Keratinocyte (primary cell): ENCODE measurements around the gene MED16. TPM values are rescaled to one million over a fixed set of nuclear protein-coding genes. Genes with fewer than 3 reads are reported as not detected.
A peak's percentile ranks its signal among the peaks of the same experiment; 100 is the strongest.

ENCODE experiments used
- DNase-seq: peaks from one replicate; pipeline ENCODE4 v3.0.0-alpha.2; 2011; ENCODE audit warnings: low read depth, missing footprints, low spot score
- FAIRE-seq: peaks from 2 replicates; lab custom pipeline; 2011; peaks lifted over from hg19 to GRCh38; lab: Jason Lieb, UNC
- H2AFZ ChIP-seq: 2 replicates; pipeline ENCODE4 v1.6.0; 2012; ENCODE audit warnings: low read length, control low read depth, inconsistent platforms; ENCODE audit not compliant: control insufficient read depth
- H3K27ac ChIP-seq: 2 replicates; pipeline ENCODE4 v1.5.1; 2011; ENCODE audit warnings: low read length; ENCODE audit not compliant: control insufficient read depth, insufficient read depth
- H3K27me3 ChIP-seq: 3 replicates; pipeline ENCODE4 v1.6.0; 2011; ENCODE audit warnings: low read length; ENCODE audit not compliant: control insufficient read depth, insufficient read depth; ENCODE audit errors: extremely low read depth
- H3K36me3 ChIP-seq, 2 experiments: 2 replicates in 1 of 2; 3 replicates in 1 of 2; pipeline ENCODE4 v1.5.1; 2011; ENCODE audit warnings: low read length in 2 of 2, mild to moderate bottlenecking in 1 of 2; ENCODE audit not compliant: control insufficient read depth in 2 of 2, insufficient read depth in 2 of 2; ENCODE audit errors: extremely low read depth in 1 of 2
- H3K4me1 ChIP-seq: 3 replicates; pipeline ENCODE4 v1.5.1; 2011; ENCODE audit warnings: low read length; ENCODE audit not compliant: control insufficient read depth, insufficient read depth; ENCODE audit errors: extremely low read depth
- H3K4me2 ChIP-seq: 3 replicates; pipeline ENCODE4 v1.6.0; 2011; ENCODE audit warnings: low read depth, low read length; ENCODE audit not compliant: control insufficient read depth, insufficient read depth; ENCODE audit errors: extremely low read depth
- H3K4me3 ChIP-seq, 3 experiments: fragments of 200-600 bp in 1 of 3; sonication (generic) in 1 of 3; 2 replicates in 2 of 3; 3 replicates in 1 of 3; pipeline ENCODE4 v1.5.1; 2011 to 2016; ENCODE audit warnings: low read length in 3 of 3, mild to moderate bottlenecking in 3 of 3, control low read depth in 2 of 3, inconsistent platforms in 1 of 3, low read depth in 1 of 3, mixed read lengths in 1 of 3, mixed run types in 1 of 3, moderate library complexity in 1 of 3; ENCODE audit not compliant: control insufficient read depth in 2 of 3, insufficient read depth in 2 of 3; ENCODE audit errors: extremely low read depth in 1 of 3
- H3K79me2 ChIP-seq: 2 replicates; pipeline ENCODE4 v1.6.0; 2012; ENCODE audit warnings: low read length; ENCODE audit not compliant: control insufficient read depth, insufficient read depth
- H3K9ac ChIP-seq: 3 replicates; pipeline ENCODE4 v1.6.0; 2011; ENCODE audit warnings: low read length; ENCODE audit not compliant: control insufficient read depth, insufficient read depth; ENCODE audit errors: extremely low read depth
- H3K9me1 ChIP-seq: 3 replicates; pipeline ENCODE4 v1.6.0; 2011; ENCODE audit warnings: low read length; ENCODE audit not compliant: control insufficient read depth, insufficient read depth; ENCODE audit errors: extremely low read depth
- H3K9me3 ChIP-seq: 2 replicates; pipeline ENCODE4 v1.5.1; 2012; ENCODE audit warnings: low read depth, low read length; ENCODE audit not compliant: control insufficient read depth
- H4K20me1 ChIP-seq: 3 replicates; pipeline ENCODE4 v1.6.0; 2011; ENCODE audit warnings: low read length; ENCODE audit not compliant: control insufficient read depth, insufficient read depth; ENCODE audit errors: extremely low read depth
- EZH2 ChIP-seq: IDR thresholded peaks from one replicate; pipeline ENCODE4 v1.6.1; 2012; ENCODE audit warnings: inconsistent platforms, mild to moderate bottlenecking, low read length, moderate library complexity
- dilution Hi-C: fragments of 300-500 bp; cut with MboI; formaldehyde crosslinking; loops from one replicate; pipeline ENCODE4 v1.7.0; 2020; ENCODE audit warnings: low sequenced_read_pairs; ENCODE audit not compliant: extremely low pct_ligation_motif_present
- polyA plus RNA-seq, 5 experiments: library from polyadenylated mRNA; depleted of rRNA in 3 of 5; stranded (reverse) in 3 of 5; stranded (forward) in 1 of 5; unstranded in 1 of 5; fragments of >200 nt; gene quantifications; 1 replicate in 1 of 5; 2 replicates in 3 of 5; 3 replicates in 1 of 5; pipeline versions ENCODE4 v1.2.1 to v1.2.3, GENCODE V29; 2011 to 2012; ENCODE audit warnings: missing spikeins in 2 of 5, low read depth in 1 of 5, low replicate concordance in 1 of 5
- TF ChIP-seq, protein P1 (sequence below), 3 experiments: IDR thresholded peaks in 1 of 3; conservative IDR thresholded peaks in 1 of 3; optimal IDR thresholded peaks in 1 of 3; 2 replicates in 2 of 3; 3 replicates in 1 of 3; pipeline versions ENCODE3 to v1.5.1; 2011; ENCODE audit warnings: low read length in 3 of 3, mild to moderate bottlenecking in 3 of 3, moderate library complexity in 2 of 3, control low read depth in 1 of 3, inconsistent platforms in 1 of 3; ENCODE audit not compliant: insufficient read depth in 2 of 3; ENCODE audit errors: extremely low read depth in 1 of 3

The MED16 gene
- polyA plus RNA-seq, 1 donor (not counting 4 experiments of a cell fraction or from before 2014, with no cell fraction given) = 9.7 TPM

DNA sequence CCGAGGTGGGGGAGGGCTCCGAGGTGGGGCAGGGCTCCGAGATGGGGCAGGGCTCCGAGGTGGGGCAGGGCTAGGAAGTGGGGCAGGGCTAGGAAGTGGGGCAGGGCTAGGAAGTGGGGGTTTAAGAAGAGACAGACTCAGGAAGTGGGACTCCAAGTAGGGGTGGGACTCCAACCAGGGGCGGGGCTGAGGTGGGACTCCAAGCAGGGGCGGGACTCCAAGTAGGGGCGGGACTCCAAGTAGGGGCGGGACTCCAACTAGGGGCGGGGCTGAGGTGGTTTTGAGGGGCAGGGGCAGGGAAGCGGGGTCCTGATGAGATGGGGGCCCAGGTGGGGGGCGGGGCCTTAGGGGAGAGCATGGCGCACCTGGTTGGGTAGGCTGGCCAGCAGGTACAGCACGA lies 19.9 kb downstream of the MED16 start:
- H3K27ac ChIP-seq = no peak overlapping the region
- peak; percentile 86 for DNase-seq
- no peaks in the 10 kb centered on the region for H3K79me2 ChIP-seq
- H3K9me3 ChIP-seq = no peaks in the 10 kb centered on the region
- dilution Hi-C loops = no loop called here
- H3K36me3 ChIP-seq = peaks cover 15 to 30% of the 10 kb centered on the region in 2 experiments
- H3K9me1 ChIP-seq = no peaks in the 10 kb centered on the region
- TF ChIP-seq EZH2 = no peak
- TF ChIP-seq, protein P1, sequence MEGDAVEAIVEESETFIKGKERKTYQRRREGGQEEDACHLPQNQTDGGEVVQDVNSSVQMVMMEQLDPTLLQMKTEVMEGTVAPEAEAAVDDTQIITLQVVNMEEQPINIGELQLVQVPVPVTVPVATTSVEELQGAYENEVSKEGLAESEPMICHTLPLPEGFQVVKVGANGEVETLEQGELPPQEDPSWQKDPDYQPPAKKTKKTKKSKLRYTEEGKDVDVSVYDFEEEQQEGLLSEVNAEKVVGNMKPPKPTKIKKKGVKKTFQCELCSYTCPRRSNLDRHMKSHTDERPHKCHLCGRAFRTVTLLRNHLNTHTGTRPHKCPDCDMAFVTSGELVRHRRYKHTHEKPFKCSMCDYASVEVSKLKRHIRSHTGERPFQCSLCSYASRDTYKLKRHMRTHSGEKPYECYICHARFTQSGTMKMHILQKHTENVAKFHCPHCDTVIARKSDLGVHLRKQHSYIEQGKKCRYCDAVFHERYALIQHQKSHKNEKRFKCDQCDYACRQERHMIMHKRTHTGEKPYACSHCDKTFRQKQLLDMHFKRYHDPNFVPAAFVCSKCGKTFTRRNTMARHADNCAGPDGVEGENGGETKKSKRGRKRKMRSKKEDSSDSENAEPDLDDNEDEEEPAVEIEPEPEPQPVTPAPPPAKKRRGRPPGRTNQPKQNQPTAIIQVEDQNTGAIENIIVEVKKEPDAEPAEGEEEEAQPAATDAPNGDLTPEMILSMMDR (optimal IDR thresholded peaks at IDR 0.05 in 1 of 3, IDR thresholded peaks at IDR 0.05 in 1 of 3, conservative IDR thresholded peaks at IDR 0.05 in 1 of 3; ENCODE audit: extremely low read depth in 1 of 3, insufficient read depth in 2 of 3, low read length in 3 of 3) = no peak
- H3K9ac ChIP-seq = no peak overlapping the region
- FAIRE-seq = no peak
- no peak overlapping the region for H3K4me3 ChIP-seq
- H3K4me2 ChIP-seq = no peak overlapping the region
- no peaks in the 10 kb centered on the region for H4K20me1 ChIP-seq
- no peaks in the 10 kb centered on the region for H3K27me3 ChIP-seq
- no peak overlapping the region for H2AFZ ChIP-seq
- H3K4me1 ChIP-seq = peaks cover 25% of the 10 kb centered on the region

DNA sequence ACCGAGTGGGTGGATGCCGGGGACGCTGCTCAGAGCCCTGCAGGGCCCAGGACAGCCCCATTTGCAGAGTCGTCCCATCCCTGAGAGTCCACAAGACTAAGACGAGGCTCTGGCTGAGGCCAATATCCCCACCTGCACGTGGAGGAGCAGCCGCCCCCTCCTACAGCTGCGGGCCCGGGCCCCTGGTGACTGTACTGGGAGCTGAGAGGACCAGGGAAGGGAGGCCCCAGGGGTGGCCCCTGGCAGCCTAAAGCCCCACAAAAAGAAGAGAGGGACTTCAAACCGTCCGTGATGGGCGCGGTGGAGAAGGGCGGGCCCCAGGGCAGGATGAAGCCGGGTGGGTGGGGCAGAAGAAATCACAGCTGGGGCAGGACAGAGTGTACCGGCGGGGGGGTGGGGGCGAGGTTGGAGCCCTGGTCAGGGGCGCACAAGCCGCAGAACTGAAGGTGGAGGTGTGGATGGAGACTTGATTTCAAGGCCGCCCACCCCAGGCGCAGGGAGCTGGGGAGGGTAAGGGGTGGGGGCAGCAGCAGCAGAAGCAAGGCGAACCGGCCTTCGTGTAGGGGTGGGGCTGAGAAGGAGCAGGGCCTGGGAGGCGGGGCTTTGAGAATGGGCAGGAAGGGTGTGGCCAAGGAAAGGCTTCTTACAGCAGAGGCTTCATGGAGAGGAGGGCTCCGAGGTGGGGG lies 20.6 kb downstream of the MED16 start:
- dilution Hi-C loops = no loop called here
- H3K4me2 ChIP-seq = peak overlapping the region; percentile 54
- peaks cover 25% of the 10 kb centered on the region for H3K4me1 ChIP-seq
- no peaks in the 10 kb centered on the region for H3K27me3 ChIP-seq
- H2AFZ ChIP-seq = no peak overlapping the region
- FAIRE-seq = no peak
- H3K36me3 ChIP-seq = peaks cover 18 to 32% of the 10 kb centered on the region in 2 experiments
- H3K27ac ChIP-seq = peak overlapping the region; percentile 66
- no peaks in the 10 kb centered on the region for H4K20me1 ChIP-seq
- H3K9me1 ChIP-seq = no peaks in the 10 kb centered on the region
- no peaks in the 10 kb centered on the region for H3K79me2 ChIP-seq
- H3K9me3 ChIP-seq = no peaks in the 10 kb centered on the region
- H3K9ac ChIP-seq = peak overlapping the region; percentile 34
- peak; percentile 69 for DNase-seq
- TF ChIP-seq, protein P1 (optimal IDR thresholded peaks at IDR 0.05 in 1 of 3, IDR thresholded peaks at IDR 0.05 in 1 of 3, conservative IDR thresholded peaks at IDR 0.05 in 1 of 3; ENCODE audit: extremely low read depth in 1 of 3, insufficient read depth in 2 of 3, low read length in 3 of 3) = no peak
- TF ChIP-seq EZH2 = no peak
- H3K4me3 ChIP-seq = peak overlapping the region in 1 of 3 experiments; percentile 18
